A549 (cell line): ENCODE results near the gene RRAGD. TPM values are rescaled to one million over a fixed set of nuclear protein-coding genes. Genes with fewer than 3 reads are reported as not detected.

Source experiments
- ATAC-seq, 2 experiments: fragments of 200-7000 bp in 1 of 2; fragments of >200 bp in 1 of 2; cut with Nextera tagmentation in 1 of 2; cut with Tn5 transposase in 1 of 2; 3 replicates each; pipeline versions ENCODE4 v1.8.0 to v1.9.1; 2018 to 2020; ENCODE audit warnings: mild to moderate bottlenecking in 1 of 2, moderate library complexity in 1 of 2
- CTCF ChIA-PET: fragments of 300-600 bp; sonication (Branson Sonifier 250); formaldehyde crosslinking; extraction: SDS; loops from one replicate; lab custom pipeline; 2021; ENCODE audit warnings: antibody characterized with exemption, inconsistent platforms; lab: Yijun Ruan, JAX
- POLR2A ChIA-PET: fragments of 350-600 bp; formaldehyde crosslinking; extraction: SDS; loops from one replicate; lab custom pipeline; 2021; ENCODE audit warnings: antibody characterized with exemption, inconsistent platforms; lab: Yijun Ruan, JAX
- DNase-seq, 2 experiments: peaks; one replicate each; pipeline versions ENCODE4 v3.0.0 to v3.0.0-alpha.2; 2011 to 2016; ENCODE audit warnings: low read depth in 1 of 2, low spot score in 1 of 2
- FAIRE-seq: peaks from 2 replicates; lab custom pipeline; 2011; peaks lifted over from hg19 to GRCh38; lab: Jason Lieb, UNC
- H3K27ac ChIP-seq, 2 experiments: fragments of >200 bp; sonication (Bioruptor Twin); formaldehyde crosslinking; 3 replicates each; pipeline ENCODE4 v1.5.1; 2016 to 2017
- H3K4me1 ChIP-seq: fragments of >200 bp; sonication (Bioruptor Twin); formaldehyde crosslinking; 3 replicates; pipeline ENCODE4 v1.6.1; 2016
- H3K4me2 ChIP-seq: fragments of >200 bp; sonication (Bioruptor Twin); formaldehyde crosslinking; 3 replicates; pipeline ENCODE4 v1.6.1; 2016
- H3K4me3 ChIP-seq: fragments of >200 bp; sonication (Bioruptor Twin); formaldehyde crosslinking; 3 replicates; pipeline ENCODE4 v1.5.1; 2016
- H3K9me3 ChIP-seq: fragments of >200 bp; sonication (Bioruptor Twin); formaldehyde crosslinking; 3 replicates; pipeline ENCODE4 v1.6.1; 2016
- BCL3 ChIP-seq: fragments of >200 bp; sonication (Bioruptor Twin); formaldehyde crosslinking; IDR thresholded peaks from 3 replicates; pipeline ENCODE4 v1.6.1; 2016
- BHLHE40 ChIP-seq: IDR thresholded peaks from 2 replicates; pipeline ENCODE4 v1.6.1; 2012; ENCODE audit warnings: low read depth, low read length, inconsistent platforms
- CBX2 ChIP-seq: fragments of 200-600 bp; sonication (generic); IDR thresholded peaks from 2 replicates; pipeline ENCODE4 v1.6.1; 2016; ENCODE audit warnings: low read depth, mild to moderate bottlenecking, borderline replicate concordance
- CEBPB ChIP-seq, 2 experiments: fragments of >200 bp in 1 of 2; sonication (Bioruptor Twin) in 1 of 2; formaldehyde crosslinking in 1 of 2; IDR thresholded peaks; 2 replicates each; pipeline ENCODE4 v1.6.1; 2012 to 2016
- CHD2 ChIP-seq: fragments of 150-350 bp; IDR thresholded peaks from 2 replicates; pipeline ENCODE4 v1.6.1; 2014; ENCODE audit warnings: low read length; ENCODE audit not compliant: partially characterized antibody
- CHD4 ChIP-seq: fragments of 200-600 bp; sonication (generic); IDR thresholded peaks from 2 replicates; pipeline ENCODE4 v1.6.1; 2016; ENCODE audit warnings: antibody characterized with exemption, mild to moderate bottlenecking, borderline replicate concordance
- EHF ChIP-seq: fragments of 250-450 bp; sonication (Bioruptor Pico); IDR thresholded peaks from 2 replicates; pipeline ENCODE4 v1.5.0; 2020; ENCODE audit warnings: mild to moderate bottlenecking
- EP300 ChIP-seq, 2 experiments: fragments of >200 bp; sonication (Bioruptor Twin); formaldehyde crosslinking; IDR thresholded peaks; 2 replicates in 1 of 2; 3 replicates in 1 of 2; pipeline ENCODE4 v1.6.1; 2016 to 2017
- FOSB ChIP-seq: fragments of 250-450 bp; sonication (Bioruptor Pico); IDR thresholded peaks from 2 replicates; pipeline ENCODE4 v1.5.0; 2020; ENCODE audit warnings: mild to moderate bottlenecking, moderate library complexity
- FOXS1 ChIP-seq: fragments of 250-450 bp; sonication (Bioruptor Pico); IDR thresholded peaks from 2 replicates; pipeline ENCODE4 v1.5.0; 2020; ENCODE audit warnings: mild to moderate bottlenecking, moderate library complexity
- HDAC2 ChIP-seq: fragments of 200-600 bp; sonication (generic); IDR thresholded peaks from 2 replicates; pipeline ENCODE4 v1.6.1; 2016
- HES2 ChIP-seq: fragments of >200 bp; sonication (Bioruptor Twin); formaldehyde crosslinking; IDR thresholded peaks from 2 replicates; pipeline ENCODE4 v1.6.1; 2016
- HEYL ChIP-seq: fragments of 250-450 bp; sonication (Bioruptor Pico); IDR thresholded peaks from 2 replicates; pipeline ENCODE4 v1.8.0; 2021; ENCODE audit warnings: mild to moderate bottlenecking, moderate library complexity
- HOXA7 ChIP-seq: fragments of 250-450 bp; sonication (Bioruptor Pico); IDR thresholded peaks from 2 replicates; pipeline ENCODE4 v1.5.0; 2020; ENCODE audit warnings: mild to moderate bottlenecking, moderate library complexity
- KDM5A ChIP-seq: fragments of 200-600 bp; sonication (generic); IDR thresholded peaks from 2 replicates; pipeline ENCODE4 v1.6.1; 2016; ENCODE audit warnings: antibody characterized with exemption, mild to moderate bottlenecking
- MAZ ChIP-seq: fragments of 150-350 bp; IDR thresholded peaks from 2 replicates; pipeline ENCODE4 v1.6.1; 2014; ENCODE audit warnings: antibody characterized with exemption, low read depth, low read length, borderline replicate concordance
- NPAS2 ChIP-seq: fragments of 250-450 bp; sonication (Bioruptor Pico); IDR thresholded peaks from 2 replicates; pipeline ENCODE4 v1.8.0; 2022; ENCODE audit warnings: mild to moderate bottlenecking, moderate library complexity, borderline replicate concordance
- NR3C1 ChIP-seq: fragments of >200 bp; sonication (Bioruptor Twin); formaldehyde crosslinking; IDR thresholded peaks from 3 replicates; pipeline ENCODE4 v1.6.1; 2017
- PHF8 ChIP-seq: fragments of 200-600 bp; sonication (generic); IDR thresholded peaks from 2 replicates; pipeline ENCODE4 v1.6.1; 2016; ENCODE audit warnings: low read depth, mild to moderate bottlenecking, antibody characterized with exemption, moderate library complexity, borderline replicate concordance
- POLR2A ChIP-seq: IDR thresholded peaks from 2 replicates; pipeline ENCODE4 v1.6.1; 2012; ENCODE audit warnings: mild to moderate bottlenecking, low read length
- POLR2AphosphoS2 ChIP-seq: conservative IDR thresholded peaks from 2 replicates; pipeline ENCODE4 v1.6.1; 2012; ENCODE audit warnings: low read length, improper control_type of control experiment, inconsistent platforms
- RNF2 ChIP-seq: fragments of 200-600 bp; sonication (generic); IDR thresholded peaks from 2 replicates; pipeline ENCODE4 v1.6.1; 2016; ENCODE audit warnings: low read depth, mild to moderate bottlenecking, antibody characterized with exemption, moderate library complexity, borderline replicate concordance
- SREBF2 ChIP-seq: fragments of 450-650 bp; IDR thresholded peaks from 2 replicates; pipeline ENCODE4 v1.6.1; 2014; ENCODE audit warnings: mild to moderate bottlenecking, moderate library complexity
- TFCP2L1 ChIP-seq: fragments of 250-450 bp; sonication (Bioruptor Pico); IDR thresholded peaks from 2 replicates; pipeline ENCODE4 v1.5.0; 2021; ENCODE audit warnings: mild to moderate bottlenecking
- TP53 ChIP-seq: fragments of 250-450 bp; sonication (Bioruptor Pico); IDR thresholded peaks from 2 replicates; pipeline ENCODE4 v1.5.0; 2021; ENCODE audit warnings: mild to moderate bottlenecking, moderate library complexity
- ZFP36 ChIP-seq: fragments of 450-650 bp; IDR thresholded peaks from 2 replicates; pipeline ENCODE4 v1.6.1; 2014; ENCODE audit warnings: borderline replicate concordance; ENCODE audit not compliant: partially characterized antibody
- ZSCAN20 ChIP-seq: fragments of 250-450 bp; sonication (Bioruptor Pico); IDR thresholded peaks from 2 replicates; pipeline ENCODE4 v1.8.0; 2022; ENCODE audit warnings: mild to moderate bottlenecking, moderate library complexity
- WGBS: methylation state at CpG from one replicate; pipeline ENCODE4 v1.1.6; 2017; ENCODE audit errors: missing lambda C conversion rate; 5-methylcytosine and 5-hydroxymethylcytosine counted together
- polyA plus RNA-seq, 4 experiments: library from polyadenylated mRNA; depleted of rRNA in 3 of 4; stranded (reverse); fragments of >200 nt; fragmentation: RNase III in 1 of 4; extraction: RNeasy Plus Mini Kit Qiagen cat#74134 plus additional on column Dnase treatment in 1 of 4; gene quantifications; 2 replicates in 3 of 4; 3 replicates in 1 of 4; pipeline ENCODE4 v1.2.3, GENCODE V29; 2011 to 2017
- TF ChIP-seq, protein P1 (sequence below): fragments of >200 bp; sonication (Bioruptor Twin); formaldehyde crosslinking; IDR thresholded peaks from 3 replicates; pipeline ENCODE4 v1.5.1; 2016
- TF ChIP-seq, protein P2 (sequence below): fragments of 150-350 bp; IDR thresholded peaks from 2 replicates; pipeline ENCODE4 v1.6.1; 2014; ENCODE audit warnings: low read depth, mild to moderate bottlenecking, low read length
- TF ChIP-seq, protein P3 (sequence below): fragments of 250-450 bp; sonication (Bioruptor Pico); IDR thresholded peaks from 2 replicates; pipeline ENCODE4 v1.5.0; 2021; ENCODE audit warnings: mild to moderate bottlenecking, moderate library complexity, borderline replicate concordance

Gene RRAGD
- polyA plus RNA-seq, 2 of the 4 experiments (the other 2 are of a cell fraction), result 0.72 to 1.2 TPM

DNA sequence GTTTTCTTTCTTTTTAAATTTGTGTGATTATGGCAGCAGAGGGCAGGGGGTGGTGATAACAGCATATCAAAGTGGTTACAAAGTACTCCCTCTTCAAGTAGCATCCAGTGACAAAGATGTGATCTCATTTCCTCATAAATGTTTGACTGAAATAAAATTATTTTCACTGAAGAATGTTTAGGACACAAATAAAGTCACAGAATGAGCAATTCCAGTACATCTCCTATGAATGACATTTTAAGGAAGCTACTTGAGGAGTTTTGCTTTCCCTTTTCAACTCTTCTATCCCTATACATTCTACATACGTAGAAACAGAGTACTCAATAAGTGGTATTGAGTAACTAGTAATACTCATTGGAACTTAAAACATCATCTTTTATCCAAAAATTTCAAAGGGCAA lies 83.1 kb downstream of the RRAGD start:
- H3K9me3 ChIP-seq, result no peaks in the 10 kb centered on the region
- ChIA-PET CTCF (interaction anchor here (1.1 kb wide), 1 partner anchor 38 kb away, joined by 3 read pairs; no protein-coding TSS in a partner anchor), POLR2A (no interaction called here)
- H3K4me3 ChIP-seq, result no peak overlapping the region
- WGBS, result 87% methylated on average over 1 of the region's 1 CpG
- no peak overlapping the region for H3K27ac ChIP-seq
- DNase-seq (no peak), FAIRE-seq (no peak), ATAC-seq (no peak)
- H3K4me2 ChIP-seq, result no peak overlapping the region
- H3K4me1 ChIP-seq, result no peaks in the 10 kb centered on the region
- no peak for TF ChIP-seq KDM5A
- no peak for TF ChIP-seq POLR2AphosphoS2
- TF ChIP-seq, protein P1, sequence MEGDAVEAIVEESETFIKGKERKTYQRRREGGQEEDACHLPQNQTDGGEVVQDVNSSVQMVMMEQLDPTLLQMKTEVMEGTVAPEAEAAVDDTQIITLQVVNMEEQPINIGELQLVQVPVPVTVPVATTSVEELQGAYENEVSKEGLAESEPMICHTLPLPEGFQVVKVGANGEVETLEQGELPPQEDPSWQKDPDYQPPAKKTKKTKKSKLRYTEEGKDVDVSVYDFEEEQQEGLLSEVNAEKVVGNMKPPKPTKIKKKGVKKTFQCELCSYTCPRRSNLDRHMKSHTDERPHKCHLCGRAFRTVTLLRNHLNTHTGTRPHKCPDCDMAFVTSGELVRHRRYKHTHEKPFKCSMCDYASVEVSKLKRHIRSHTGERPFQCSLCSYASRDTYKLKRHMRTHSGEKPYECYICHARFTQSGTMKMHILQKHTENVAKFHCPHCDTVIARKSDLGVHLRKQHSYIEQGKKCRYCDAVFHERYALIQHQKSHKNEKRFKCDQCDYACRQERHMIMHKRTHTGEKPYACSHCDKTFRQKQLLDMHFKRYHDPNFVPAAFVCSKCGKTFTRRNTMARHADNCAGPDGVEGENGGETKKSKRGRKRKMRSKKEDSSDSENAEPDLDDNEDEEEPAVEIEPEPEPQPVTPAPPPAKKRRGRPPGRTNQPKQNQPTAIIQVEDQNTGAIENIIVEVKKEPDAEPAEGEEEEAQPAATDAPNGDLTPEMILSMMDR, result no peak
- no peak for TF ChIP-seq EHF (CRISPR knock-in tag)
- no peak for TF ChIP-seq POLR2A
- no peak for TF ChIP-seq MAZ
- no peak for TF ChIP-seq HDAC2
- no peak for TF ChIP-seq ZSCAN20 (CRISPR knock-in tag)
- no peak for TF ChIP-seq SREBF2
- no peak for TF ChIP-seq HES2
- TF ChIP-seq CHD4, result no peak
- TF ChIP-seq TP53 (CRISPR knock-in tag), result no peak
- TF ChIP-seq CBX2, result no peak
- TF ChIP-seq BHLHE40, result no peak
- TF ChIP-seq NPAS2, result no peak
- no peak for TF ChIP-seq TFCP2L1
- no peak for TF ChIP-seq FOSB

- CTCF ChIA-PET, result interaction anchor here (0.6 to 1.4 kb wide), 8 partner anchors 12 to 1824 kb away, joined by 3 read pairs; no protein-coding TSS in a partner anchor
- no peak overlapping the region for H3K27ac ChIP-seq
- no peak overlapping the region for H3K4me3 ChIP-seq
- FAIRE-seq (no peak), DNase-seq (no peak), ATAC-seq (no peak)
- no peak overlapping the region for H3K4me2 ChIP-seq
- WGBS, result 95% methylated on average over 3 of the region's 3 CpGs
- no peak for TF ChIP-seq KDM5A
- no peak for TF ChIP-seq EHF (CRISPR knock-in tag)
- TF ChIP-seq EP300 (IDR thresholded peaks at IDR 0.05), result no peak
- TF ChIP-seq CHD2, result no peak
- TF ChIP-seq FOSB, result no peak
- no peak for TF ChIP-seq HEYL (CRISPR knock-in tag)
- TF ChIP-seq, protein P2, sequence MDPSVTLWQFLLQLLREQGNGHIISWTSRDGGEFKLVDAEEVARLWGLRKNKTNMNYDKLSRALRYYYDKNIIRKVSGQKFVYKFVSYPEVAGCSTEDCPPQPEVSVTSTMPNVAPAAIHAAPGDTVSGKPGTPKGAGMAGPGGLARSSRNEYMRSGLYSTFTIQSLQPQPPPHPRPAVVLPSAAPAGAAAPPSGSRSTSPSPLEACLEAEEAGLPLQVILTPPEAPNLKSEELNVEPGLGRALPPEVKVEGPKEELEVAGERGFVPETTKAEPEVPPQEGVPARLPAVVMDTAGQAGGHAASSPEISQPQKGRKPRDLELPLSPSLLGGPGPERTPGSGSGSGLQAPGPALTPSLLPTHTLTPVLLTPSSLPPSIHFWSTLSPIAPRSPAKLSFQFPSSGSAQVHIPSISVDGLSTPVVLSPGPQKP, result no peak
- no peak for TF ChIP-seq BHLHE40
- TF ChIP-seq NPAS2, result no peak
- no peak for TF ChIP-seq ZFP36
- no peaks in the 10 kb centered on the region for H3K4me1 ChIP-seq
- H3K9me3 ChIP-seq, result no peaks in the 10 kb centered on the region
- POLR2A ChIA-PET, result no interaction called here
Measured at GRCh38 chr6:89324304-89324703, 87.8 kb downstream of the RRAGD start.

GRCh38 chr6:89323511-89323971 lies 88.5 kb downstream of the RRAGD start:
- H3K9me3 ChIP-seq, result no peaks in the 10 kb centered on the region
- POLR2A ChIA-PET, result interaction anchor here (0.6 kb wide), 1 partner anchor 33 kb away, joined by 4 read pairs; no protein-coding TSS in a partner anchor
- ATAC-seq, result no peak
- DNase-seq, result no peak
- WGBS, result 88% methylated on average over 3 of the region's 3 CpGs
- no peak overlapping the region for H3K4me2 ChIP-seq
- H3K4me1 ChIP-seq, result no peaks in the 10 kb centered on the region
- FAIRE-seq, result no peak
- no peak overlapping the region for H3K27ac ChIP-seq
- CTCF ChIA-PET, result interaction anchor here (0.9 to 1.1 kb wide), 3 partner anchors 11 to 286 kb away, joined by 3 read pairs; no protein-coding TSS in a partner anchor
- H3K4me3 ChIP-seq, result no peak overlapping the region
- TF ChIP-seq HDAC2 (no peak), BHLHE40 (no peak), HOXA7 (CRISPR knock-in tag) (no peak), CEBPB (IDR thresholded peaks at IDR 0.05) (no peak), BCL3 (no peak), PHF8 (no peak), HEYL (CRISPR knock-in tag) (no peak), POLR2AphosphoS2 (no peak), CBX2 (no peak), FOXS1 (CRISPR knock-in tag) (no peak), ZSCAN20 (CRISPR knock-in tag) (no peak), RNF2 (no peak), NR3C1 (no peak)
- TF ChIP-seq, protein P3, sequence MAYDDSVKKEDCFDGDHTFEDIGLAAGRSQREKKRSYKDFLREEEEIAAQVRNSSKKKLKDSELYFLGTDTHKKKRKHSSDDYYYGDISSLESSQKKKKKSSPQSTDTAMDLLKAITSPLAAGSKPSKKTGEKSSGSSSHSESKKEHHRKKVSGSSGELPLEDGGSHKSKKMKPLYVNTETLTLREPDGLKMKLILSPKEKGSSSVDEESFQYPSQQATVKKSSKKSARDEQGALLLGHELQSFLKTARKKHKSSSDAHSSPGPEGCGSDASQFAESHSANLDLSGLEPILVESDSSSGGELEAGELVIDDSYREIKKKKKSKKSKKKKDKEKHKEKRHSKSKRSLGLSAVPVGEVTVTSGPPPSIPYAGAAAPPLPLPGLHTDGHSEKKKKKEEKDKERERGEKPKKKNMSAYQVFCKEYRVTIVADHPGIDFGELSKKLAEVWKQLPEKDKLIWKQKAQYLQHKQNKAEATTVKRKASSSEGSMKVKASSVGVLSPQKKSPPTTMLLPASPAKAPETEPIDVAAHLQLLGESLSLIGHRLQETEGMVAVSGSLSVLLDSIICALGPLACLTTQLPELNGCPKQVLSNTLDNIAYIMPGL, result no peak
